Activated CD8-positive, alpha-beta T cell treated with anti-CD3 and anti-CD28 coated beads for 36 hours (primary cell): ENCODE results near the gene SERPINE1. TPM values are rescaled to one million over a fixed set of nuclear protein-coding genes. Genes with fewer than 3 reads are reported as not detected.

ENCODE experiments used
- ATAC-seq: fragments of 200-7000 bp; cut with Tn5 transposase; one replicate; pipeline ENCODE4 v1.10.0; 2021; ENCODE audit warnings: mild to moderate bottlenecking, moderate library complexity
- CTCF ChIA-PET: fragments of 350-600 bp; sonication (Branson Sonifier 250); formaldehyde crosslinking; loops from one replicate; lab custom pipeline; 2021; ENCODE audit warnings: antibody characterized with exemption; lab: Charles Lee
- POLR2A ChIA-PET: fragments of 350-600 bp; sonication (Branson Sonifier 250); formaldehyde crosslinking; loops from one replicate; lab custom pipeline; 2021; ENCODE audit warnings: antibody characterized with exemption; lab: Charles Lee
- DNase-seq: peaks from one replicate; pipeline ENCODE4 v3.0.0-alpha.2; 2020
- H3K27ac Mint-ChIP-seq: one replicate; pipeline ENCODE4 v1.8.0; 2021; ENCODE audit warnings: mild to moderate bottlenecking, mixed read lengths
- H3K27me3 Mint-ChIP-seq: one replicate; pipeline ENCODE4 v1.8.0; 2021; ENCODE audit warnings: mixed read lengths
- H3K36me3 Mint-ChIP-seq: one replicate; pipeline ENCODE4 v1.8.0; 2021; ENCODE audit warnings: low read depth, mixed read lengths
- H3K4me1 Mint-ChIP-seq: one replicate; pipeline ENCODE4 v1.8.0; 2021; ENCODE audit warnings: low read depth, mixed read lengths
- H3K4me3 Mint-ChIP-seq: one replicate; pipeline ENCODE4 v1.8.0; 2021; ENCODE audit warnings: mild to moderate bottlenecking, moderate library complexity, mixed read lengths
- H3K9me3 Mint-ChIP-seq: one replicate; pipeline ENCODE4 v1.8.0; 2021; ENCODE audit warnings: mixed read lengths
- intact Hi-C: fragments of 100-400 bp; cut with micrococcal nuclease; formaldehyde crosslinking; loops from one replicate; pipeline ENCODE4 v1.10.0; 2022
- total RNA-seq, 2 experiments: library from RNA; stranded (reverse); gene quantifications; one replicate each; pipeline ENCODE4 v1.2.3, GENCODE V29; 2021
- TF ChIP-seq, protein P1 (sequence below): fragments of 200-600 bp; IDR thresholded peaks from one replicate; pipeline ENCODE4 v1.8.0; 2022; ENCODE audit warnings: antibody characterized with exemption, mild to moderate bottlenecking

The SERPINE1 gene
- total RNA-seq, 2 experiments from 2014 or later: 1.2 to 1.3 TPM

DNA sequence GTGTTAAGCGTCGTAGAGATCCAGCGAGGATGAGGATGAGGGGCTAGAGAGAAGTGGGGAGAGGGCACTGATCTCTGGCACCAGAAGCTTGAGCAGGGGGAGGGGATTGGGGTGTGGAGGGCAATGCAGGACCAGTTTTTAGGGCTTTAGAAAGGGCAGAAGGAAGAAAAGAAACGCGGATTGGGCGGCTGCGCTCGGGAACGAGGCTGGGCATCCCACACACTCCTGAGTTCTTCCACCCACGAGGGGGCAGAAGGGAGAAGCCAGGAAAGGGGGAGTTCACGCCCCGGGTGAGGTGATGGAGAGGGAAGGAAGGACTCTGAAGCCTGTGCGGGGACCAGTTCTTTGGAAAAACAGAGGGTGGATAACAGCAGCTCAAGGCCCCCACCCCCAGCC is 44.5 kb downstream of the SERPINE1 start:
- H3K27me3 Mint-ChIP-seq: peaks cover 80% of the 10 kb centered on the region
- intact Hi-C loops: no loop called here
- no peaks in the 10 kb centered on the region for H3K36me3 Mint-ChIP-seq
- CTCF ChIA-PET: interaction anchor here (0.8 to 3.0 kb wide), 10 partner anchors 9 to 277 kb away, joined by 3 to 30 read pairs (median 5); partner anchors contain the start of gene PLOD3
- TF ChIP-seq, protein P1, sequence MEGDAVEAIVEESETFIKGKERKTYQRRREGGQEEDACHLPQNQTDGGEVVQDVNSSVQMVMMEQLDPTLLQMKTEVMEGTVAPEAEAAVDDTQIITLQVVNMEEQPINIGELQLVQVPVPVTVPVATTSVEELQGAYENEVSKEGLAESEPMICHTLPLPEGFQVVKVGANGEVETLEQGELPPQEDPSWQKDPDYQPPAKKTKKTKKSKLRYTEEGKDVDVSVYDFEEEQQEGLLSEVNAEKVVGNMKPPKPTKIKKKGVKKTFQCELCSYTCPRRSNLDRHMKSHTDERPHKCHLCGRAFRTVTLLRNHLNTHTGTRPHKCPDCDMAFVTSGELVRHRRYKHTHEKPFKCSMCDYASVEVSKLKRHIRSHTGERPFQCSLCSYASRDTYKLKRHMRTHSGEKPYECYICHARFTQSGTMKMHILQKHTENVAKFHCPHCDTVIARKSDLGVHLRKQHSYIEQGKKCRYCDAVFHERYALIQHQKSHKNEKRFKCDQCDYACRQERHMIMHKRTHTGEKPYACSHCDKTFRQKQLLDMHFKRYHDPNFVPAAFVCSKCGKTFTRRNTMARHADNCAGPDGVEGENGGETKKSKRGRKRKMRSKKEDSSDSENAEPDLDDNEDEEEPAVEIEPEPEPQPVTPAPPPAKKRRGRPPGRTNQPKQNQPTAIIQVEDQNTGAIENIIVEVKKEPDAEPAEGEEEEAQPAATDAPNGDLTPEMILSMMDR: no peak
- DNase-seq (no peak), ATAC-seq (no peak)
- no peak overlapping the region for H3K4me3 Mint-ChIP-seq
- no peak overlapping the region for H3K27ac Mint-ChIP-seq
- peaks cover 62% of the 10 kb centered on the region for H3K4me1 Mint-ChIP-seq
- no peaks in the 10 kb centered on the region for H3K9me3 Mint-ChIP-seq
- POLR2A ChIA-PET: interaction anchor here (0.9 to 1.4 kb wide), 3 partner anchors 11 to 250 kb away, joined by 3 to 5 read pairs (median 3); no protein-coding TSS in a partner anchor

DNA sequence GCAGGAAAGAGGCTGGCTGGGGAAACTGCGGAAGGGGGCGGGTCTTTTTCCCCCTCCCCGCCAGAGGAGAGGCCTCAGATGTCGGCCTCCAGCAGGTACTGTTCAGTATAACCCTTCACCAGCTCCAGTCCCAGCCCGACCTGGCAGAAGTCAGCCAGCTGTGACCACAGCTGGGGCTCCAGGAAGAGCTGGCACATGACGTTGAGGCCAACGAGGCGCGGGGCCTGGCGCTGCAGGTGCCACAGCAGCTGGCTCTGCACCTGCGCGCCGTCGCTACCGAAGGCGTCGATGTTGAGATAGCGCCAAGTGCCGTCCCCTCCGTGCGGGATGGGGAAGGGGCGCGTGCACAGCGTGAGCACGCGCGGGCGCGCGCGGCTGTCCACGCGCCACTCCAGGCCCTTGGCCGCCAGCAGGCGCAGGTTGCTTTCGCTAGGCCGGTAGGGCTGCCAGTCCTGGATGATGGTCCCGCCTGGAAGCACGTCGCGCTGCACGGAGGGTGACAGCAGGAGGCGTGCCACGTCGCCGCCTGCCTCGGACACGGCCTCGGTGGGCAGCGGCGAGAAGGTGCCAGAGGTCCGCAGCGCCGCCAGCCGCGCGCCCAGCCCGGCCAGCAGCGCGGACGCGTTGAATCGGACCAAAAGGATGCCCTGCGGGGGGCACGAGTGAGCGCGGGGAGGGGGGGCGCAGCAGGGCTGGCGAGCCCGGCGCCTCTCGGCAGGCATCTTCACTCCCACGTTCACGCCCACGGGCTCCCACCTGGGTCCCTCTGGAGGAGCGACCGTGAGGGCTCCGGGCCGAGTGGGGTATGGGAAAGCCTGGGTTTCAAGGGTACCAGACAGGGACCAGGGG is 45.3 kb downstream of the SERPINE1 start:
- no peak overlapping the region for H3K4me3 Mint-ChIP-seq
- intact Hi-C loops: no loop called here
- H3K4me1 Mint-ChIP-seq: peaks cover 56% of the 10 kb centered on the region
- ChIA-PET POLR2A (interaction anchor here (2.1 kb wide), 1 partner anchor 9 kb away, joined by 5 read pairs; no protein-coding TSS in a partner anchor), CTCF (interaction anchor here (1.3 to 7.7 kb wide), 8 partner anchors 9 to 110 kb away, joined by 3 to 56 read pairs (median 16); no protein-coding TSS in a partner anchor)
- H3K9me3 Mint-ChIP-seq: no peaks in the 10 kb centered on the region
- H3K36me3 Mint-ChIP-seq: no peaks in the 10 kb centered on the region
- ATAC-seq: no peak
- H3K27me3 Mint-ChIP-seq: peaks cover 76% of the 10 kb centered on the region
- H3K27ac Mint-ChIP-seq: no peak overlapping the region
- TF ChIP-seq, protein P1: no peak
- no peak for DNase-seq

DNA sequence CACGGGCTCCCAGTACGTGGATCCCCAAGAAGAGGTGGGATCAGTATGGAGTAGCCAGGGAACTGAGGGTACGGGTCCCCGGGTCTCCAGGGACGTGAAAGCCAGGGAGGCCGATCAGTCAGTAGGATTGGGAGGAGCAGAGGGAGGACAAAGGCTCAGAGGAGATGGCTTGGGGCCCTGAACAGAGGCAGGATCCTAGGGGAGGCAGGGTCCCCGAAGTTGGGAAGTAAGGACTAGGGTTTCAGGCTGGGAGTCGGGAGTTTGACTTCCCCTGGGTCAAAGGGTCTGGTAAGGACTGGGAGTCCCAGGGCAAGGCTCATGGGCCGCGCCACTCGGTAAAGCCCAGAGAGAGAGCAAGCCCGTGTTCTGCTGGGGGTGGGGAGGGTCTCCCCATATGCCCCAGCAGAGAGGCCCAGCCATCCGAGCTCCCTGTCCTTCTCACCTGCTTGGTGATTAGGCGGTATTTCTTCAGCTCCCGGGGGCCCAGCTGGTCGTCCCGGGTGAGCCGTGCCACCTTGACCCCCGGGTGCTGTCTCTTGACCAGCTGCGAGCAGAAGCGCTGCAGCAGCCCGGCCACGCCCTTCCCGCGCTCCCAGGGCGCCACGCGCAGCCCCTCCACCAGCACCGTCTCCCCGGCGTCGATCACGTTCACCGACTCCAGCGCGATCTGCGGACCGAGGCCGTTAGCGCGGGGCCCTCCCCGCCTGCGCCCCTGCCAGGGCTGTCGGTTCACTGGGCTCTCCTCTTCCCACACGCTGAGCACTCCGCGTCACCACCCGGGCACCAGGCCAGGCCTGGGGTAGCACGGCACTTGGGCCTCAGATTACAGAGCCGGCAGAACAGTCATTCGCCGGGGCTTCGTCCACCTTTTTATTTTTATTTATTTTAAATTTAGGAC is 46.2 kb downstream of the SERPINE1 start:
- peaks cover 51% of the 10 kb centered on the region for H3K4me1 Mint-ChIP-seq
- POLR2A ChIA-PET: interaction anchor here (1.6 to 2.1 kb wide), 2 partner anchors 10 to 26 kb away, joined by 3 to 5 read pairs; no protein-coding TSS in a partner anchor
- ATAC-seq: peak; percentile 6
- no peaks in the 10 kb centered on the region for H3K36me3 Mint-ChIP-seq
- H3K9me3 Mint-ChIP-seq: no peaks in the 10 kb centered on the region
- H3K27ac Mint-ChIP-seq: no peak overlapping the region
- TF ChIP-seq, protein P1: no peak
- CTCF ChIA-PET: interaction anchor here (0.9 to 7.7 kb wide), 9 partner anchors 7 to 71 kb away, joined by 3 to 56 read pairs (median 6); partner anchors contain the start of genes VGF and ZNHIT1
- DNase-seq: peak; percentile 45
- H3K4me3 Mint-ChIP-seq: peak overlapping the region; percentile 9
- H3K27me3 Mint-ChIP-seq: peaks cover 75% of the 10 kb centered on the region
- intact Hi-C loops: no loop called here

DNA sequence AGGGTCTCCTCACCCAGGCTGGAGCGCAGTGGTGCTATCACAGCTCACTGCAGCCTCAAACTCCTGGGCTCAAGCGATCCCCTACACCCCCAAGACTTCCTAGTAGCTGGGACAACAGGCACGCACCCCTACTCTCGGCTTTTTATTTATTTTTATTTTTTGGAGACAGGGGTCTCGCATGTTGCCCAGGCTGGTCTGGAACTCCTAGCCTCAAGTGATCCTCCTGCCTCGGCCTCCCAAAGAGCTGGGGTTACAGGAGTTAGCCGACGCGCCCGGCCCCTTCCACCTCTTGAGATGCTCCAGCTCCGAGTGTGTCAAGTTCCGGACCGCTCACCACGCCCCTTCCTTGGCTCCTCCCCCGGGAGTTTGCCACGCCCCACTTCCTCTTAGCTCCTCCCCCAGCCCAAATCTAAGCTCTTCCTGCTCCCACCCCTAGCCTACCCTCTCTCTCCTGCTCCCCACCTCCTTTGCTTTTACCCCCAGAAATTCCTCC is 46.9 kb downstream of the SERPINE1 start:
- ATAC-seq: peak; percentile 89
- H3K4me1 Mint-ChIP-seq: peaks cover 45% of the 10 kb centered on the region
- peak; percentile 82 for DNase-seq
- ChIA-PET POLR2A (interaction anchor here (1.6 to 2.1 kb wide), 2 partner anchors 11 to 26 kb away, joined by 3 to 5 read pairs; no protein-coding TSS in a partner anchor), CTCF (interaction anchor here (0.9 to 7.7 kb wide), 9 partner anchors 8 to 70 kb away, joined by 3 to 56 read pairs (median 6); partner anchors contain the start of genes VGF and ZNHIT1)
- peaks cover 74% of the 10 kb centered on the region for H3K27me3 Mint-ChIP-seq
- no peak overlapping the region for H3K27ac Mint-ChIP-seq
- intact Hi-C loops: no loop called here
- H3K36me3 Mint-ChIP-seq: no peaks in the 10 kb centered on the region
- H3K9me3 Mint-ChIP-seq: no peaks in the 10 kb centered on the region
- H3K4me3 Mint-ChIP-seq: peak overlapping the region; percentile 54
- TF ChIP-seq, protein P1: no peak
